SIG-M5 treated with dmso at 0.1 percent for 504 hours (cell line): Measurements from ENCODE around the gene SRI.
"Not testable (repeated sequence)": the region's sequence is repeated elsewhere in the genome, so short reads cannot be mapped to it uniquely, and the experiment has no call there.

Experiments
- DNase-seq: peaks from one replicate; lab custom pipeline; 2025; ENCODE audit not compliant: unreplicated experiment; lab: John Stamatoyannopoulos, UW

The SRI gene

DNA sequence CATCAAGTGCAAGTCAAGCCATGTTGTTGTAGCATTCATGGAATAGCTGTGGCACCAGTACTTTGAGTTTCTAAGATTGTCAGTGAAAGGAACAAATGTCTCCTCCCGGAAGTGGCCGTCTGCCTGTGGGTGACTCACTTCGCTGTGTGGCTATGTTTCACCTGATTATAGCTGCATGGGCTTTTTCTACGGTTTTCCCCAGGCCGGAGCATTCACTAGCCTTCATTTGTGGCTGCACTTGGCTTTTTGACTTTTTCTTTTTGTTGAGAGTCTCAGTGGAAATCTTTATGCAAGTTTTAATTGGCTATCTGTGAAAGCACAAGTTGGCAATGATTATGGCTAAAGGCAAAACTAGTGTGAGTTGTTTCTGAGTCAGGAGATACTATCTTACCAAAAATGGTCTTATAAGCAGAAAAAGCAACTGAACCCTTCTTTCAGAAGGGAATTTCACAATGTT, 35.0 kb downstream of the SRI start:
- no peak for DNase-seq

GRCh38 chr7:88183051-88183450, 36.8 kb downstream of the SRI start:
- DNase-seq: no peak

- DNase-seq: no peak
Observed at GRCh38 chr7:88176190-88176589, 43.6 kb downstream of the SRI start.

DNA sequence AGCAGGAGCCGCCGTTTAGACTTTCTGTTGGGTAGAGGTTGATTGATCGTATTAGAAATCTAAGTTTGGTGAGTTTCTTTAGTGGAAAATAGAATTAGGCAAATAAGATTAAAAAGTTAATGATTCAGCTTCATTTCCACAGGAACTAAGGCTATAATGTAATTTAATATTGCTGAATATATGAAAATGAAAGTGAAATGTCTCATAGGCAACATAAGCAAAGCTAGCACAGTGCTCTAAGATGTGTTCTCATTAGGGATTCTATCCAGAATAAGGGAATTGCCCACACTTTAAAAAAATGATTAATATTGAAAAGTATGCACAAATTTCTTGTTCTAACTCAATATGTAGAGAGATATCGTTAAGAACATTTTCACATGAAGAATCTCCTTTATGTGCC, 47.0 kb downstream of the SRI start:
- DNase-seq: no peak

- peak; percentile 18 for DNase-seq
Observed at GRCh38 chr7:88169717-88170320, 50.0 kb downstream of the SRI start.

- DNase-seq: no peak
Observed at GRCh38 chr7:88167721-88168120, 52.1 kb downstream of the SRI start.

DNA sequence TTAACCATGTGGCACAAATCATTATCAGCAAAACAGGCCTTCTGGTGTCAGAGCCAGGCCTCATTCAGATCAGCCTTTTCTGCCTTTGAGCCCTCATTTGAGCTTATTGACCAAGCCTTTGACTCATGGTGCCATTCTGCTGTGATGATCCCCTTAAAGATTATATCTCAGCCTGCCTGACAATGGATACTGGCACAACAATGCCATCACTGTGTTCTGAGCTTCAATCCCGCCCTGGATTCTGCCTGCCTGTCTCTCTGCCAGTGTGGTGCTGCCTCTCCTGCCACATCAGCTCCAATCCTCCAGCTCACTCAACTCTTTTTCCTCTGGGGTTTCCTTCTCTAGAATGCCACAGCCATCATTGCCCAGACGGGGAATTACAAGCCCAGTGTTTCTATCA, 52.6 kb downstream of the SRI start:
- no peak for DNase-seq

DNA sequence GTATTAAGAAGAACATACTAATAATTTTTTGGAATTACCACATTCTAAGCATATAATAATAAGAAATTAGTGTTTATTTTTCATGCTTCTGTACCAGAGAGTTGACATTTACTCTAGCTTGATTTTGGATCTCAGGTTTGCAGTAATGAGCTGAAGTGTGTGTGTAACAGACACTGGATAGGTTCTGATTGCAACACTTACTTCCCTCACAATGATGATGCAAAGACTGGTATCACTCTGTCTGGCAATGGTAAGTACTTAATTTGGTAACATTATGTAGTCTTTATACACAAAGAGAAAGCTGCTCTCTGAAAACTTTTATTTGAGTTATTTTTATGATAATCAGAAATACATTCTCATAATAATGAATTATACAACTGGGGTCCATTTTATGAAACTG, 54.1 kb downstream of the SRI start:
- DNase-seq: peak; percentile 7

DNA sequence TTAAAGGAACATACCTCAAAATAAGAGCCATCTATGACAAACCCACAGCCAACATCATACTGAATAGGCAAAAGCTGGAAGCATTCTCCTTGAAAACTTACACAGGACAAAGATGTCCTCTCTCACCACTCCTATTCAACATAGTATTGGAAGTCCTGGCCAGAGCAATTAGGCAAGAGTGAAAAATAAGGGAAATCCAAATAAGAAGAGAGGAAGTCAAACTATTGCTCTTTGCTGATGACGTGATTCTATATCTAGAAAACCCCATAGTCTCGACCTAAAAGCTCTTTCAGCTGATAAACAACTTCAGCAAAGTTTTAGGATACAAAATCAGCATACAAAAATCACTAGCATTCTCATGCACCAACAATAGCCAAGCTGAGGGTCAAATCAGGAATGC, 60.1 kb downstream of the SRI start:
- not testable (repeated sequence) for DNase-seq

DNA sequence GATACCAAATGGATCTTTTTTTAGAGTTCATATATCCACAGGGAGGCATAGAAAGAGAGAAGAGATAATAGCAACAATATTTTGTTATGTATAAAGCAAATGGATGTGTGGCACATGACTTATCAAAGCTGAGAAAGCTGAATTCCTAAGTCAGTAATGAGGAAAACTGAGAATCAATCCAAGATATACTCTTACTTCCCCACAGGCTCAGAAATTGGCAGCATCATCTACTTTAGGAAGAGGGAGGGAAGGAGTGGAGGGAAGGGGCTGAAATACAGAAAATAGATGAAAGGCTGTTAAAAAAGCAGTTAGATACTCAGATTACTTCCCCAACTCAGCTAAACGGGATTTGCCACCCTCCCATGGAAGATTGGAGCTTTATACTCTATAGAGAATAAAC, 63.5 kb downstream of the SRI start:
- DNase-seq: no peak

- DNase-seq: no peak
Observed at GRCh38 chr7:88155756-88156155, 64.1 kb downstream of the SRI start.
